RWPE2 (cell line): ENCODE data around the gene IFI30.

Source experiments
- ATAC-seq: fragments of 200-7000 bp; cut with Tn5 transposase; 3 replicates; pipeline ENCODE4 v1.9.1; 2021; ENCODE audit warnings: low read depth
- DNase-seq: peaks from one replicate; pipeline ENCODE4 v3.0.0-alpha.2; 2020; ENCODE audit warnings: low spot score
- H3K27ac ChIP-seq: fragments of 450-650 bp; 2 replicates; pipeline ENCODE4 v1.5.1; 2017; ENCODE audit warnings: mild to moderate bottlenecking; ENCODE audit not compliant: poor library complexity, severe bottlenecking
- H3K27me3 ChIP-seq: fragments of 250-450 bp; sonication (Bioruptor Pico); 2 replicates; pipeline ENCODE4 v1.5.1; 2021; ENCODE audit warnings: mild to moderate bottlenecking, moderate library complexity; ENCODE audit not compliant: insufficient read depth, poor library complexity, severe bottlenecking
- H3K36me3 ChIP-seq: fragments of 250-450 bp; sonication (Bioruptor Pico); 2 replicates; pipeline ENCODE4 v1.5.1; 2020; ENCODE audit warnings: low read depth, mild to moderate bottlenecking, moderate library complexity
- H3K4me1 ChIP-seq: fragments of 250-450 bp; sonication (Bioruptor Pico); 2 replicates; pipeline ENCODE4 v1.5.1; 2021; ENCODE audit warnings: mild to moderate bottlenecking, moderate library complexity; ENCODE audit not compliant: insufficient read depth, poor library complexity, severe bottlenecking
- H3K4me3 ChIP-seq: fragments of 250-450 bp; sonication (Bioruptor Pico); 2 replicates; pipeline ENCODE4 v1.5.1; 2021; ENCODE audit warnings: mild to moderate bottlenecking, moderate library complexity; ENCODE audit not compliant: severe bottlenecking
- H3K9me3 ChIP-seq: fragments of 250-450 bp; sonication (Bioruptor Pico); 2 replicates; pipeline ENCODE4 v1.5.1; 2021; ENCODE audit warnings: mild to moderate bottlenecking, moderate library complexity; ENCODE audit not compliant: severe bottlenecking
- CTCF ChIP-seq: fragments of 450-650 bp; IDR thresholded peaks from one replicate; pipeline ENCODE4 v1.5.1; 2017; ENCODE audit warnings: mild to moderate bottlenecking, moderate library complexity; ENCODE audit not compliant: poor library complexity, severe bottlenecking

The IFI30 gene

GRCh38 chr19:18144906-18145305 lies 28.7 kb upstream of the IFI30 start:
- peaks cover 38% of the 10 kb centered on the region for H3K36me3 ChIP-seq
- DNase-seq, result no peak
- ATAC-seq, result no peak

GRCh38 chr19:18145391-18145999 lies 28.1 kb upstream of the IFI30 start:
- Histone ChIP-seq H3K36me3 (peaks cover 35% of the 10 kb centered on the region), H3K27ac (no peak overlapping the region), H3K9me3 (no peaks in the 10 kb centered on the region), H3K4me1 (no peaks in the 10 kb centered on the region), H3K27me3 (no peaks in the 10 kb centered on the region), H3K4me3 (no peak overlapping the region)
- ATAC-seq, result no peak
- no peak for TF ChIP-seq CTCF
- no peak for DNase-seq

More at GRCh38 chr19:18144906-18145305, 28.7 kb upstream of the IFI30 start:
- Histone ChIP-seq H3K9me3 (no peaks in the 10 kb centered on the region), H3K4me1 (no peaks in the 10 kb centered on the region), H3K27ac (no peak overlapping the region), H3K27me3 (no peaks in the 10 kb centered on the region), H3K4me3 (no peak overlapping the region)
- TF ChIP-seq CTCF, result no peak

GRCh38 chr19:18147396-18147795 lies 26.2 kb upstream of the IFI30 start:
- ATAC-seq (no peak), DNase-seq (no peak)
- no peaks in the 10 kb centered on the region for H3K27me3 ChIP-seq
- no peaks in the 10 kb centered on the region for H3K4me1 ChIP-seq
- H3K4me3 ChIP-seq, result no peak overlapping the region
- H3K36me3 ChIP-seq, result peaks cover 24% of the 10 kb centered on the region
- TF ChIP-seq CTCF, result no peak
- no peaks in the 10 kb centered on the region for H3K9me3 ChIP-seq
- H3K27ac ChIP-seq, result no peak overlapping the region

- peaks cover 12% of the 10 kb centered on the region for H3K36me3 ChIP-seq
- TF ChIP-seq CTCF, result no peak
- ATAC-seq, result no peak
Measured at GRCh38 chr19:18149596-18149975, 24.0 kb upstream of the IFI30 start.

GRCh38 chr19:18150776-18151624 lies 22.6 kb upstream of the IFI30 start:
- peaks cover 1% of the 10 kb centered on the region; the same call in 1 of the 2 replicates for H3K36me3 ChIP-seq
- ATAC-seq, result no peak
- DNase-seq, result no peak
- H3K9me3 ChIP-seq, result no peaks in the 10 kb centered on the region
- no peaks in the 10 kb centered on the region for H3K27me3 ChIP-seq
- no peak overlapping the region for H3K27ac ChIP-seq
- TF ChIP-seq CTCF, result no peak
- H3K4me1 ChIP-seq, result peaks cover 2% of the 10 kb centered on the region
- no peak overlapping the region for H3K4me3 ChIP-seq

More at GRCh38 chr19:18149596-18149975, 24.0 kb upstream of the IFI30 start:
- H3K9me3 ChIP-seq, result no peaks in the 10 kb centered on the region
- H3K4me3 ChIP-seq, result no peak overlapping the region
- no peak overlapping the region for H3K27ac ChIP-seq
- H3K27me3 ChIP-seq, result no peaks in the 10 kb centered on the region
- no peak for DNase-seq
- peaks cover 2% of the 10 kb centered on the region for H3K4me1 ChIP-seq
